Osteocyte (in vitro differentiated cells): ENCODE data around the gene FOXF2. TPM values are rescaled to one million over a fixed set of nuclear protein-coding genes. Genes with fewer than 3 reads are reported as not detected.

Experiments
- DNase-seq: peaks from one replicate; pipeline ENCODE4 v3.0.0; 2021; ENCODE audit warnings: mixed read lengths; ENCODE audit not compliant: unreplicated experiment; ENCODE audit errors: extremely low spot score
- H3K27ac Mint-ChIP-seq: one replicate; pipeline ENCODE4 v1.8.0; 2021; ENCODE audit warnings: mild to moderate bottlenecking, mixed read lengths; ENCODE audit not compliant: unreplicated experiment
- H3K27me3 Mint-ChIP-seq: one replicate; pipeline ENCODE4 v1.8.0; 2021; ENCODE audit warnings: mixed read lengths; ENCODE audit not compliant: unreplicated experiment
- H3K36me3 Mint-ChIP-seq: one replicate; pipeline ENCODE4 v1.8.0; 2021; ENCODE audit warnings: mixed read lengths; ENCODE audit not compliant: unreplicated experiment
- H3K4me1 Mint-ChIP-seq: one replicate; pipeline ENCODE4 v1.8.0; 2021; ENCODE audit warnings: mixed read lengths; ENCODE audit not compliant: unreplicated experiment
- H3K4me3 Mint-ChIP-seq: one replicate; pipeline ENCODE4 v1.8.0; 2021; ENCODE audit warnings: mild to moderate bottlenecking, moderate library complexity, mixed read lengths; ENCODE audit not compliant: unreplicated experiment
- H3K9me3 Mint-ChIP-seq: one replicate; pipeline ENCODE4 v1.8.0; 2021; ENCODE audit warnings: mixed read lengths; ENCODE audit not compliant: unreplicated experiment
- microRNA-seq: library from miRNA; unstranded; fragments of <30 nt; microRNA quantifications from one replicate; pipeline ENCODE4 v1.1.0, GENCODE V29; 2020; ENCODE audit not compliant: unreplicated experiment
- total RNA-seq: library from RNA; stranded (reverse); gene quantifications from 2 replicates; pipeline ENCODE4 v1.2.1, GENCODE V29; 2021
- TF ChIP-seq, protein P1 (sequence below): fragments of 200-600 bp; sonication (generic); IDR thresholded peaks from 2 replicates; pipeline ENCODE4 v1.5.0; 2021; ENCODE audit warnings: antibody characterized with exemption, mild to moderate bottlenecking, moderate library complexity

FOXF2 gene
- total RNA-seq, 1 donor from 2014 or later = 1.8 TPM

DNA sequence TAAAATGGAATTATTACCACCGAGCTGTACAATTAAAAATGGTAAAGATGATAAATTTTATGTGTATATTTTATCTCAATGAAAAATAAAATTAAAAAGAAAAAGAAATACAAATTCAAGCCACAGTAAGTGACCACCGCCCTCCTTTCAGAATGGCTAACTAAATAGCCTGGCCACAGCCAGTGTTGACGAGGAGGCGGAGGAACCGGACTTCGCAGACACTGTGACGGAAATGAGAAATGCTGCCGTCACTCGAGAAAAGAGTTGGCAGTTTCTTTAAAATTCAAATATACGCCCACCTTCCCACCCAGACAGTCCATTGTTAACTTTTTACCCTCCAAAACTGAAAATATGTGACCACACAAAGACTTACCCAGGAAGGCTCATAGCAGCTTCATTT, 50.0 kb downstream of the FOXF2 start:
- Mint-ChIP-seq H3K36me3 (no peaks in the 10 kb centered on the region), H3K27ac (no peak overlapping the region), H3K9me3 (no peaks in the 10 kb centered on the region), H3K4me1 (peaks cover 1% of the 10 kb centered on the region), H3K27me3 (peaks cover 23% of the 10 kb centered on the region), H3K4me3 (no peak overlapping the region)
- peak; percentile 60 for DNase-seq
- TF ChIP-seq, protein P1, sequence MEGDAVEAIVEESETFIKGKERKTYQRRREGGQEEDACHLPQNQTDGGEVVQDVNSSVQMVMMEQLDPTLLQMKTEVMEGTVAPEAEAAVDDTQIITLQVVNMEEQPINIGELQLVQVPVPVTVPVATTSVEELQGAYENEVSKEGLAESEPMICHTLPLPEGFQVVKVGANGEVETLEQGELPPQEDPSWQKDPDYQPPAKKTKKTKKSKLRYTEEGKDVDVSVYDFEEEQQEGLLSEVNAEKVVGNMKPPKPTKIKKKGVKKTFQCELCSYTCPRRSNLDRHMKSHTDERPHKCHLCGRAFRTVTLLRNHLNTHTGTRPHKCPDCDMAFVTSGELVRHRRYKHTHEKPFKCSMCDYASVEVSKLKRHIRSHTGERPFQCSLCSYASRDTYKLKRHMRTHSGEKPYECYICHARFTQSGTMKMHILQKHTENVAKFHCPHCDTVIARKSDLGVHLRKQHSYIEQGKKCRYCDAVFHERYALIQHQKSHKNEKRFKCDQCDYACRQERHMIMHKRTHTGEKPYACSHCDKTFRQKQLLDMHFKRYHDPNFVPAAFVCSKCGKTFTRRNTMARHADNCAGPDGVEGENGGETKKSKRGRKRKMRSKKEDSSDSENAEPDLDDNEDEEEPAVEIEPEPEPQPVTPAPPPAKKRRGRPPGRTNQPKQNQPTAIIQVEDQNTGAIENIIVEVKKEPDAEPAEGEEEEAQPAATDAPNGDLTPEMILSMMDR = no peak

DNA sequence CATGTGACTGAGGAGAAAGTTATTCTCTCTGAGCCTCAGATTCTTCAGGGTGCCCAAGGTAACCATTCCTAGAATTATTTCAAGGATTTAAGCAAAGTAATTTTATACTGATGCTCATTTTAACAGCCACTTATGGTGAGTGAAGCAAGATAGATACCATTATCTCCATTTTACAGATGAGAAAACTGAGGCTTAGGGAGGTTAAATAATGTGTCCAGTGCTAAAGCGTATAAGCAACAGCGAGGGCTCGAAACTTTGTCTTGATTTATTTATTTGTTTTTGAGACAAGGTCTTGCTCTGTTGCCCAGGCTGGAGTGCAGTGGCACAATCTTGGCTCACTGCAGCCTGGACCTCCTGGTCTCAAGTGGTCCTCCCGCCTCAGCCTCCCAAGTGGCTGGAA, 53.6 kb downstream of the FOXF2 start:
- H3K9me3 Mint-ChIP-seq = no peaks in the 10 kb centered on the region
- H3K36me3 Mint-ChIP-seq = no peaks in the 10 kb centered on the region
- H3K27me3 Mint-ChIP-seq = peaks cover 21% of the 10 kb centered on the region
- no peak for DNase-seq
- H3K4me1 Mint-ChIP-seq = no peaks in the 10 kb centered on the region
- no peak overlapping the region for H3K4me3 Mint-ChIP-seq
- H3K27ac Mint-ChIP-seq = no peak overlapping the region
- TF ChIP-seq, protein P1 = no peak

Small RNAs within 50 kb of the gene (microRNA-seq; reads per million reads assigned to microRNA genes)
- not detected for gene MIR6720

Other genes starting within 250 kb of the FOXF2 start
- gene FOXQ1, start 77.5 kb upstream of the FOXF2 start, total RNA-seq = not detected in 2 replicates
- 106 and 108 TPM in 2 replicates for gene FOXC1, start 220.3 kb downstream of the FOXF2 start, total RNA-seq